Measurements from ENCODE around the gene PUM1. TPM values are rescaled to one million over a fixed set of nuclear protein-coding genes. Genes with fewer than 3 reads are reported as not detected.
"Not testable (repeated sequence)": the region's sequence is repeated elsewhere in the genome, so short reads cannot be mapped to it uniquely, and the experiment has no call there.

Gene PUM1
- total RNA-seq, 1 donor from 2014 or later: 137 TPM

DNA sequence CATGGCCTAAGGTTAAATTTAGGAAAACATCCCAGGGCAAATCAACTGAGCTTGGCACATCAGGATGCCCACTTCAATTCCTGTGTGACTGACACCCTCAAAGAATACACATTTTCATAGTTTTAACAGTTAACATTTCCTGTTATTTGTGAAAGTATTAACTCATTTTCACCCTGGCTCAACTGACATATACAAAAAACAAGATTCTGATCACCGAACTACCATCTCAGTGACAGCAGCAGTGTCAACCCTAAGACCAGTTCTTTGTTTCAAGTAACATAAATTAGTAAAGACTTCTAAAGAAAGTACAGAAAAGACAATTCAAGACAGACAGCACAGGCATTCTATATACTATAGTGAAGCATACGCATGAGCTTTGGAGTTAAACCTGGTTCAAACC is 88.0 kb downstream of the PUM1 start:
- Mint-ChIP-seq H3K36me3 (ENCODE audit: low read depth) (peaks cover 84% of the 10 kb centered on the region), H3K27me3 (no peaks in the 10 kb centered on the region), H3K4me3 (no peak overlapping the region), H3K27ac (peak overlapping the region; percentile 7), H3K4me1 (peaks cover 30% of the 10 kb centered on the region), H3K9me3 (no peaks in the 10 kb centered on the region)
- ATAC-seq (ENCODE audit: low read depth) (no peak), DNase-seq (no peak)
- ChIA-PET POLR2A (no interaction called here), CTCF (no interaction called here)
- TF ChIP-seq, protein P1, sequence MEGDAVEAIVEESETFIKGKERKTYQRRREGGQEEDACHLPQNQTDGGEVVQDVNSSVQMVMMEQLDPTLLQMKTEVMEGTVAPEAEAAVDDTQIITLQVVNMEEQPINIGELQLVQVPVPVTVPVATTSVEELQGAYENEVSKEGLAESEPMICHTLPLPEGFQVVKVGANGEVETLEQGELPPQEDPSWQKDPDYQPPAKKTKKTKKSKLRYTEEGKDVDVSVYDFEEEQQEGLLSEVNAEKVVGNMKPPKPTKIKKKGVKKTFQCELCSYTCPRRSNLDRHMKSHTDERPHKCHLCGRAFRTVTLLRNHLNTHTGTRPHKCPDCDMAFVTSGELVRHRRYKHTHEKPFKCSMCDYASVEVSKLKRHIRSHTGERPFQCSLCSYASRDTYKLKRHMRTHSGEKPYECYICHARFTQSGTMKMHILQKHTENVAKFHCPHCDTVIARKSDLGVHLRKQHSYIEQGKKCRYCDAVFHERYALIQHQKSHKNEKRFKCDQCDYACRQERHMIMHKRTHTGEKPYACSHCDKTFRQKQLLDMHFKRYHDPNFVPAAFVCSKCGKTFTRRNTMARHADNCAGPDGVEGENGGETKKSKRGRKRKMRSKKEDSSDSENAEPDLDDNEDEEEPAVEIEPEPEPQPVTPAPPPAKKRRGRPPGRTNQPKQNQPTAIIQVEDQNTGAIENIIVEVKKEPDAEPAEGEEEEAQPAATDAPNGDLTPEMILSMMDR (IDR thresholded peaks at IDR 0.05): no peak
- intact Hi-C loops (cut with micrococcal nuclease): no loop called here

DNA sequence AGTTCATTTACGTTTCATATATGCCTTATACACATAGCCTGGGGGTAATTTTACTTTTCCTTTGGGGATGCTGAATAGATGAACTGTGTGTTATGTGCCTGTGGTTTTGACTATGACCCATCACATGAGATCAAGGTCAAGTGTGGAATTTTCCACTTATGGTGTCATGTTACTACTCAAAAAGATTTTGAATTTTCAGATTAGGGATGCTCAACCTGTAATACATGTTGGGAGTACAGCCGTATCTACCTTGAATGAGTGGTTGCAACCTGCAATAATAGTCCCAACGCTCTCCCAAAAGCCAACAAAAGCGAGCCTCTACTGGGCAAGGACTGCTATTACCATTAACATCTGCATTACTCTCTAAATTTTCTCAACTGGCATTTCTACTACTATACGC is 88.4 kb downstream of the PUM1 start:
- Mint-ChIP-seq H3K9me3 (no peaks in the 10 kb centered on the region), H3K27ac (peak overlapping the region; percentile 7), H3K27me3 (no peaks in the 10 kb centered on the region), H3K36me3 (ENCODE audit: low read depth) (peaks cover 82% of the 10 kb centered on the region), H3K4me3 (no peak overlapping the region), H3K4me1 (peaks cover 26% of the 10 kb centered on the region)
- no peak for DNase-seq
- ChIA-PET POLR2A (no interaction called here), CTCF (no interaction called here)
- intact Hi-C loops (cut with micrococcal nuclease): no loop called here
- TF ChIP-seq, protein P1 (IDR thresholded peaks at IDR 0.05): no peak
- no peak for ATAC-seq (ENCODE audit: low read depth)

DNA sequence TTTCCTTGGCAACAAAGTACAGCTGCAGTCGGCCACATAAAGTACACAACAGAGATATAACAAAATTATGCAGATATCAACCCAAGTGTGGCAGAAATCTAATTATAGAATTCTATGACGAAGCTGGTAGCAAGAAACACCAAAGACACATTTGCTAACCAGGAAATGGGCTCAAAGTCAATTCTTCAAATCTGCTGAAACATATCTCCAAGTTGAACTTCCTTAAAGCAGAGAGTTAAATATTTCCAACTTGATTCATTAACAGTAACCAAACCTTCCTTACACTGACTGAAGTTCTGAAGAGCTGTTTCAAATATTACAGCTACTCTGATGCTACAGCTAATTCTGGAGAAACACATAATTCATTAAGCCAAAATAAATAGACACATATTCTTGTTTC is 89.4 kb downstream of the PUM1 start:
- peak; percentile 61 for ATAC-seq (ENCODE audit: low read depth)
- ChIA-PET CTCF (interaction anchor here (0.7 kb wide), 1 partner anchor 174 kb away, joined by 4 read pairs; no protein-coding TSS in a partner anchor), POLR2A (interaction anchor here (0.7 kb wide), 1 partner anchor 436 kb away, joined by 3 read pairs; no protein-coding TSS in a partner anchor)
- TF ChIP-seq, protein P1 (IDR thresholded peaks at IDR 0.05): no peak
- Mint-ChIP-seq H3K4me3 (peak overlapping the region; percentile 17), H3K9me3 (no peaks in the 10 kb centered on the region), H3K27ac (peak overlapping the region; percentile 54), H3K36me3 (ENCODE audit: low read depth) (peaks cover 85% of the 10 kb centered on the region), H3K27me3 (no peaks in the 10 kb centered on the region), H3K4me1 (peaks cover 30% of the 10 kb centered on the region)
- no peak for DNase-seq
- intact Hi-C loops (cut with micrococcal nuclease): no loop called here

DNA sequence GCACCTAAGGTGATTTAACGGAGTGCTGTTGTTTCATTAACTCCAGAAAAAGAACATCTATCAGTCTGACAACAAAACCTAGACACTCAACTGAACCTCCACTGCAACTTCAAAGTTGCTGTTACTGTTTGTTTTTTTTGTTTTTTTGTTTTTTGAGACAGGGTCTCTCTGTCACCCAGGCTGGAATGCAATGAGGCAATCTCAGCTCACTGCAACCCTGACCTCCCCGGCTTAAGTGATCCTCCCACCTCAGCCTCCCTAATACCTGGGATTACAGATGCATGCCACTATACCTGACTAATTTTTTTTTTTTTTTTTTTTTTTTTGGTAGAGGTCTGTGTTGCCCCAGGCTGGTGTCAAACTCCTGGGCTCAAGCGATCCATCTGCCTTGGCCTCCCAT is 90.3 kb downstream of the PUM1 start:
- no peak overlapping the region for H3K27ac Mint-ChIP-seq
- peaks cover 39% of the 10 kb centered on the region for H3K4me1 Mint-ChIP-seq
- H3K27me3 Mint-ChIP-seq: no peaks in the 10 kb centered on the region
- no peak for DNase-seq
- H3K4me3 Mint-ChIP-seq: no peak overlapping the region
- TF ChIP-seq, protein P1 (IDR thresholded peaks at IDR 0.05): no peak
- peaks cover 86% of the 10 kb centered on the region for H3K36me3 Mint-ChIP-seq (ENCODE audit: low read depth)
- intact Hi-C loops (cut with micrococcal nuclease): no loop called here
- POLR2A ChIA-PET: no interaction called here
- no peaks in the 10 kb centered on the region for H3K9me3 Mint-ChIP-seq
- ATAC-seq (ENCODE audit: low read depth): no peak
- CTCF ChIA-PET: no interaction called here

DNA sequence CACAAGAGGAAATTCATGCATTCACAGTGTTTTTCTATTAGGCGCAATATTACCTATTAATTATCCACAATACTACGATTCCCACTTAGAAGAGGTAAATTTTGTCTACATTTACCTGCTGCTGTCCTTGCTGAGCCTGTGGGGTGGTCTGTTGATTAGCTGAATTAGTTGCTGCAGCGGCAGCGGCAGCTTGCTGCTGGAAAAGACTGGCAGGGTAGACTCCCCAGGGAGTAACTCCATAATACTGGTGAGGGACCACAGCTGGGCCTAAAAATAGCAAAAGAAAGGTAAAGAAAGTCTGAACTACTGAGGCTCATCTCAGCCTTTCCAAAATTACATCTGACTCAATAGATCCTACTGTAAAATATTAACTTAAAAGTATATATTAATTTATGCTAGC is 91.0 kb downstream of the PUM1 start:
- Mint-ChIP-seq H3K27me3 (no peaks in the 10 kb centered on the region), H3K4me3 (no peak overlapping the region), H3K27ac (no peak overlapping the region), H3K4me1 (peaks cover 45% of the 10 kb centered on the region), H3K36me3 (ENCODE audit: low read depth) (peaks cover 85% of the 10 kb centered on the region), H3K9me3 (no peaks in the 10 kb centered on the region)
- DNase-seq (no peak), ATAC-seq (ENCODE audit: low read depth) (no peak)
- POLR2A ChIA-PET: no interaction called here
- TF ChIP-seq, protein P1 (IDR thresholded peaks at IDR 0.05): no peak
- CTCF ChIA-PET: no interaction called here
- intact Hi-C loops (cut with micrococcal nuclease): no loop called here

DNA sequence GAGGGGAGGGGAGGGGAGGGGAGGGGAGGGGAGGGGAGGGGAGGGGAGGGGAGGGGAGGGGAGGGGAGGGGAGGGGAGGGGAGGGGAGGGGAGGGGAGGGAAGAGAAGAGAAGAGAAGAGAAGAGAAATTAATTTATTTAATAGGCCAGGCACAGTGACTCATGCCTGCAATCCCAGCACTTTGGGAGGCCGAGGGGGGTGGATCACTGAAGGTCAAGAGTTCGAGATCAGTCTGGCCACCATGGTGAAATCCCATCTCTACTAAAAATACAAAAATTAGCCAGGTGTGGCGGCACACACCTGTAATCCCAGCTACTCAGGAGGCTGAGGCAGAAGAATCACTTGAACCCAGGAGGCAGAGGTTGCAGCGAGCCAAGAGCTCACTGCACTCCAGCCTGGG is 93.2 kb downstream of the PUM1 start:
- H3K27me3 Mint-ChIP-seq; CTCF ChIA-PET; H3K9me3 Mint-ChIP-seq; ATAC-seq (ENCODE audit: low read depth); POLR2A ChIA-PET; DNase-seq; intact Hi-C loops (cut with micrococcal nuclease); H3K27ac Mint-ChIP-seq; H3K4me3 Mint-ChIP-seq: not testable (repeated sequence)
- H3K4me1 Mint-ChIP-seq: peaks cover 40% of the 10 kb centered on the region
- H3K36me3 Mint-ChIP-seq (ENCODE audit: low read depth): peaks cover 84% of the 10 kb centered on the region
